Transverse colon (tissue), 4 donors: Measurements from ENCODE around the gene TRAF3. TPM values are rescaled to one million over a fixed set of nuclear protein-coding genes. Genes with fewer than 3 reads are reported as not detected.
"Not testable (repeated sequence)": the region's sequence is repeated elsewhere in the genome, so short reads cannot be mapped to it uniquely, and the experiment has no call there.

Experiments used
- DNase-seq: peaks from one replicate; pipeline ENCODE4 v3.0.0-alpha.2; 2019
- H3K27ac ChIP-seq, 4 donors: fragments of 200-600 bp; sonication (generic); 2 replicates each; pipeline ENCODE4 v1.5.1; 2016 to 2018; ENCODE audit warnings: inconsistent platforms in 4 of 4
- H3K27me3 ChIP-seq: fragments of 200-600 bp; sonication (generic); 2 replicates; pipeline ENCODE4 v1.5.1; 2017; ENCODE audit warnings: inconsistent platforms
- H3K36me3 ChIP-seq, 4 donors: fragments of 200-600 bp; sonication (generic); 2 replicates each; pipeline ENCODE4 v1.5.1; 2017 to 2019; ENCODE audit warnings: inconsistent platforms in 4 of 4
- H3K4me1 ChIP-seq, 4 donors: fragments of 200-600 bp; sonication (generic); 2 replicates each; pipeline ENCODE4 v1.5.1; 2017 to 2020; ENCODE audit warnings: inconsistent platforms in 4 of 4
- H3K4me3 ChIP-seq, 4 donors: fragments of 200-600 bp; sonication (generic); 1 replicate in 1 of 4; 2 replicates in 3 of 4; pipeline versions ENCODE4 v1.5.1 to v1.6.1; 2017 to 2019; ENCODE audit warnings: inconsistent platforms in 4 of 4
- H3K9me3 ChIP-seq, 2 donors: fragments of 200-600 bp; sonication (generic); 2 replicates each; pipeline ENCODE4 v1.5.1; 2017 to 2019; ENCODE audit warnings: inconsistent platforms in 2 of 2
- EP300 ChIP-seq: sonication (generic); formaldehyde crosslinking; IDR thresholded peaks from one replicate; pipeline ENCODE4 v1.6.1; 2017; ENCODE audit warnings: antibody characterized with exemption, low read depth
- POLR2A ChIP-seq: fragments of 450-650 bp; IDR thresholded peaks from one replicate; pipeline ENCODE4 v1.6.1; 2016; ENCODE audit warnings: antibody characterized with exemption, mild to moderate bottlenecking, moderate library complexity
- POLR2AphosphoS5 ChIP-seq, 3 donors: sonication (generic); formaldehyde crosslinking; IDR thresholded peaks; one replicate each; pipeline ENCODE4 v1.6.1; 2016; ENCODE audit warnings: antibody characterized with exemption in 3 of 3
- WGBS, 2 donors: methylation state at CpG; one replicate each; pipeline ENCODE4 v1.1.5; 2018; ENCODE audit warnings: low coverage in 1 of 2; 5-methylcytosine and 5-hydroxymethylcytosine counted together
- in situ Hi-C, 4 donors: fragments of 200-750 bp; cut with MboI; loops; one replicate each; pipeline versions ENCODE4 v1.15.0 to v1.15.1; 2017; ENCODE audit warnings: low sequenced_read_pairs in 3 of 4, low pct_ligation_motif_present in 1 of 4, low pct_unique_long_range_greater_than_20kb in 1 of 4
- intact Hi-C: fragments of 100-400 bp; cut with DNase I; formaldehyde crosslinking; loops from one replicate; pipeline ENCODE4 v1.15.1; 2023; ENCODE audit warnings: low total_unique reads
- total RNA-seq, 4 donors: library from RNA; depleted of rRNA; stranded (reverse); fragments of >200 nt; gene quantifications; one replicate each; pipeline ENCODE4 v1.1.0, GENCODE V29; 2016
- TF ChIP-seq, protein P1 (sequence below), 5 experiments: fragments of 200-600 bp in 3 of 5; fragments of 450-650 bp in 2 of 5; sonication (generic) in 3 of 5; IDR thresholded peaks; 1 replicate in 2 of 5; 2 replicates in 3 of 5; pipeline ENCODE4 v1.5.1; 2016 to 2017; ENCODE audit warnings: antibody characterized with exemption in 5 of 5, inconsistent platforms in 3 of 5, mild to moderate bottlenecking in 2 of 5, moderate library complexity in 1 of 5

Gene TRAF3
- total RNA-seq, 4 donors from 2014 or later = 18.7 to 28.9 (median 25.0) TPM

DNA sequence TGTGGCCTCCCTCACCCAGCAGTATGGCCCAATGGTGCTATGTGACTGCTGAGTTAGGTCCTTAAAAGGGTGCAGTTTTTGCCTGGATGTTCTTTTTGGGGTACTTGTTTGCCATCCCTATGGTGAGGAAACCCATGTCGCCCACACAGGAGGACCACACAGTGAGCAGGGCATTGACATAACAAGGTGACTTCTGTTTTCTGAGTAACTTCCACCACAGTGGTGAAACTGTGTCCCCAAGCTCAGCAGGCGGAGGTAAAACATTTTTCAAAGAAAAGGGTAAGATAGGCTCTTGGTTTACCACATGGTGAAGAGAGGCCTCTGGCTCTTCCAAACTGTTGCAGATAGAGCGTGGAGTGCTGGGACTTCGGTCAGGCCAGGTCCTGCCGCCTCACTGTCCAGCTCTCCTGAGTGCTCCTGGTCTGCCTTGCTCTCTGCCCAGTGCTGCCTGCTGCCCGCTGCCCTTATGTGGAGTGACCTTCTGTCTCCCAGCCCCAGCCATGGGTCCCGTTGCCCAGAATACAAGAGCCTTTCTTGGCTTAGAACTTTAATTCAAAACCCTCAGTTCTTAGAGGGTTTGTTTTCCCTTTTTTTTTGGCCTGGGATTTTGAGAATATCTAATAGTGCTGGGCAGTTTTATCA lies 54.0 kb downstream of the TRAF3 start:
- in situ Hi-C loops = no loop called here
- intact Hi-C loops = no loop called here
- 91 to 100% methylated on average over 1 to 7 of the region's 7 CpGs for WGBS, 2 donors
- Histone ChIP-seq H3K36me3 (no peaks in the 10 kb centered on the region), H3K27me3 (no peaks in the 10 kb centered on the region), H3K9me3 (no peaks in the 10 kb centered on the region), H3K27ac (no peak overlapping the region), H3K4me3 (no peak overlapping the region), H3K4me1 (peaks cover 0 to 14% (median 0%) of the 10 kb centered on the region in 4 donors)
- DNase-seq = no peak
- TF ChIP-seq POLR2AphosphoS5 (IDR thresholded peaks at IDR 0.05) = no peak
- TF ChIP-seq POLR2A = no peak
- TF ChIP-seq, protein P1, sequence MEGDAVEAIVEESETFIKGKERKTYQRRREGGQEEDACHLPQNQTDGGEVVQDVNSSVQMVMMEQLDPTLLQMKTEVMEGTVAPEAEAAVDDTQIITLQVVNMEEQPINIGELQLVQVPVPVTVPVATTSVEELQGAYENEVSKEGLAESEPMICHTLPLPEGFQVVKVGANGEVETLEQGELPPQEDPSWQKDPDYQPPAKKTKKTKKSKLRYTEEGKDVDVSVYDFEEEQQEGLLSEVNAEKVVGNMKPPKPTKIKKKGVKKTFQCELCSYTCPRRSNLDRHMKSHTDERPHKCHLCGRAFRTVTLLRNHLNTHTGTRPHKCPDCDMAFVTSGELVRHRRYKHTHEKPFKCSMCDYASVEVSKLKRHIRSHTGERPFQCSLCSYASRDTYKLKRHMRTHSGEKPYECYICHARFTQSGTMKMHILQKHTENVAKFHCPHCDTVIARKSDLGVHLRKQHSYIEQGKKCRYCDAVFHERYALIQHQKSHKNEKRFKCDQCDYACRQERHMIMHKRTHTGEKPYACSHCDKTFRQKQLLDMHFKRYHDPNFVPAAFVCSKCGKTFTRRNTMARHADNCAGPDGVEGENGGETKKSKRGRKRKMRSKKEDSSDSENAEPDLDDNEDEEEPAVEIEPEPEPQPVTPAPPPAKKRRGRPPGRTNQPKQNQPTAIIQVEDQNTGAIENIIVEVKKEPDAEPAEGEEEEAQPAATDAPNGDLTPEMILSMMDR (IDR thresholded peaks at IDR 0.05) = no peak
- TF ChIP-seq EP300 = no peak

DNA sequence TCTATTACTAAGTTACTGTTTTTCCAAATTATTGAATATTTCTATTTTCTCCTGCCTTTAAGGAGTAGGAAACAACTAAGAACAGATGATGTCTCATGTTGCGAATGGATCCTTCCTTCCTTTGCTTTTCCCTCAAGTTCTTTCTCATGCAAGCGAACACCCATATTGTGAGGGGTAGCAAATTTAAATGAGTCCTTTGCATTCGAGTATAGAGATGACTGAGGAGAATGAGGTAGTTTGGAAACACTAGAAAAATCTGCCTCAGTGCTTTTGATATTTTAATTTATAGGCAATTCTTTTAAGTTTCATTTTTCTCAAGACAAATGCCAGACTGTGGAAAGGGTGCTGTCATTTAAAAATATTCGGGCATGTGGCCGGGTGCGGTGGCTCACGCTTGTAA lies 56.1 kb downstream of the TRAF3 start:
- H3K9me3 ChIP-seq = no peaks in the 10 kb centered on the region
- no peak for DNase-seq
- TF ChIP-seq, protein P1 (IDR thresholded peaks at IDR 0.05) = no peak
- TF ChIP-seq POLR2AphosphoS5 (IDR thresholded peaks at IDR 0.05) (no peak), POLR2A (no peak), EP300 (no peak)
- no peak overlapping the region for H3K4me3 ChIP-seq
- WGBS, 2 donors = 96 to 100% methylated on average over 5 to 7 of the region's 7 CpGs
- H3K27ac ChIP-seq = no peak overlapping the region
- H3K36me3 ChIP-seq = no peaks in the 10 kb centered on the region
- peaks cover 0 to 10% (median 0%) of the 10 kb centered on the region in 4 donors for H3K4me1 ChIP-seq
- H3K27me3 ChIP-seq = no peaks in the 10 kb centered on the region
- in situ Hi-C loops (no loop called here), intact Hi-C loops (no loop called here)

DNA sequence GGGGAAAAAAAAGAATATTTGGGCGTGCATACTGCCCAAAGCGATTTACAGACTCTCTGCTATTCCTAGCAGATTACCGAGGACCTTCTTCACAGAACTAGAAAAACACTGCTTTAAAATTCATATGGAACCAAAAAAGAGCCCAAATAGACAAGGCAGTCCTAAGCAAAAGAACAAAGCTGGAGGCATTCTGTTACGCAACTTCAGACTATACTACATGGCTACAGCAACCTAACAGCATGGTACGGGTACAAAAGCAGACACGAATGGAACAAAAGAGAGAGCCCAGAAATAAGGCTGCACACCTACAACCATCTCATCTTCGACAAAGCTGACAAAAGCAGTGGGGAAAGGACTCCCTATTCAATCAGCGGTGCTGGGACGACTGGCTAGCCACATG lies 56.7 kb downstream of the TRAF3 start:
- Histone ChIP-seq H3K4me1 (peaks cover 0 to 6% (median 0%) of the 10 kb centered on the region in 4 donors), H3K27ac (no peak overlapping the region), H3K27me3 (no peaks in the 10 kb centered on the region), H3K36me3 (no peaks in the 10 kb centered on the region), H3K4me3 (no peak overlapping the region), H3K9me3 (no peaks in the 10 kb centered on the region)
- in situ Hi-C loops = no loop called here
- DNase-seq = no peak
- no peak for TF ChIP-seq EP300
- TF ChIP-seq POLR2AphosphoS5 (IDR thresholded peaks at IDR 0.05) = no peak
- no peak for TF ChIP-seq POLR2A
- TF ChIP-seq, protein P1 (IDR thresholded peaks at IDR 0.05) = no peak
- intact Hi-C loops = no loop called here
- 94 to 100% methylated on average over 6 to 9 of the region's 9 CpGs for WGBS, 2 donors

DNA sequence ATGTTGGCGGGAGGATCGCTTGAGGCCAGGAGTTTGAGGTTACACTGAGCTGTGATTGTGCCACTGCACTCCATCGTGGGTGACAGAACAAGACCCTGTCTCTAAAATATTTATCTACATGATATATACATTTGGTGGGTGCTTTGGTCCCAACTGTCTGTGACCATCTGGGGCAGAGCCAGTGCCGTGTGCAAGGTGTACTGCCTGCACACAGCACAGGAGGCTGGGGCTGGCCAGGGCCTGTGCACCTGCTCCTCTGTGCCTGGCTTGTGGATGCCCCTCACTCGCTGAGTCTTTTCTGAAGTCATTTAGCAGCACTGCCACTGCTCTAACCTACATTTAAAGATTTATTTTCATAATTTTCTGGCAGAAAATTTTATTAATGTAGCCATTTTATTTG lies 58.7 kb downstream of the TRAF3 start:
- Histone ChIP-seq H3K9me3 (no peaks in the 10 kb centered on the region), H3K36me3 (no peaks in the 10 kb centered on the region), H3K4me1 (no peaks in the 10 kb centered on the region), H3K27me3 (no peaks in the 10 kb centered on the region), H3K4me3 (no peak overlapping the region), H3K27ac (no peak overlapping the region)
- DNase-seq = no peak
- in situ Hi-C loops = no loop called here
- TF ChIP-seq EP300 (no peak), POLR2AphosphoS5 (IDR thresholded peaks at IDR 0.05) (no peak), POLR2A (no peak)
- TF ChIP-seq, protein P1 (IDR thresholded peaks at IDR 0.05) = no peak
- 90 to 100% methylated on average over 3 to 5 of the region's 5 CpGs for whole genome bisulfite sequencing, 2 donors
- intact Hi-C loops = no loop called here

DNA sequence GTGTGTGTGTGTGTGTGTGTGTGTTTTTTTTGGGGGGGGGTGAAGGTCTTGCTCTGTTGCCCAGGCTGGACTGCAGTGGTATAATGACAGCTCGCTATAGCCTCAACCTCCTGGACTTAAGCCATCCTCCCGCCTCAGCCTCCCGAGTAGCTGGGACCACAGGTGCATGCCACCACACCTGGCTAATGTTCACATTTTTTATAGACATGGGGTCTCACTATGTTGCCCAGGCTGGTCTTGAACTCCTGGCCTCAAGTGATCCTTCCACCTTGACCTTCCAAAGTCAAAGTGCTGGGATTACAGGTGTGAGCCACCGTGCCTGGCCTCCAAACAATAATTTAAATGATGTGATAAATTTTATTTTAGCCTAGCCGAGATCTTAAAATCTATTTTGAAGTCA lies 59.9 kb downstream of the TRAF3 start:
- not testable (repeated sequence) for H3K9me3 ChIP-seq

More for the DNA sequence above, 59.9 kb downstream of the TRAF3 start:
- intact Hi-C loops, H3K4me3 ChIP-seq, H3K4me1 ChIP-seq, in situ Hi-C loops, H3K27me3 ChIP-seq, H3K36me3 ChIP-seq, H3K27ac ChIP-seq, DNase-seq: not testable (repeated sequence)
- WGBS, 2 donors = 98 to 100% methylated on average over 1 to 5 of the region's 5 CpGs
